HepG2 (cell line): ENCODE results near the gene TMPRSS11E. TPM values are rescaled to one million over a fixed set of nuclear protein-coding genes. Genes with fewer than 3 reads are reported as not detected.

Experiments
- ATAC-seq: fragments of 200-7000 bp; cut with Tn5 transposase; 3 replicates; pipeline ENCODE4 v1.9.1; 2020; ENCODE audit warnings: mild to moderate bottlenecking, moderate library complexity
- BruUV-seq: library from RNA; stranded (reverse); fragments of 400-500 nt; replicated peaks from 2 replicates; lab custom pipeline; 2021; lab: Mats Ljungman, UMichigan
- CTCF ChIA-PET: fragments of 300-600 bp; formaldehyde crosslinking; extraction: SDS; loops from one replicate; lab custom pipeline; 2021; ENCODE audit warnings: low total read pairs, inconsistent platforms, low intra/inter-chr PET ratio; lab: Yijun Ruan, JAX
- POLR2A ChIA-PET: fragments of 350-600 bp; sonication (Branson Sonifier 250); formaldehyde crosslinking; loops from one replicate; lab custom pipeline; 2020; ENCODE audit warnings: antibody characterized with exemption, inconsistent platforms; lab: Yijun Ruan, JAX
- DNase-seq: peaks from one replicate; pipeline ENCODE4 v3.0.0-alpha.2; 2015; ENCODE audit warnings: low spot score
- FAIRE-seq: peaks from 3 replicates; lab custom pipeline; 2011; peaks lifted over from hg19 to GRCh38; lab: Jason Lieb, UNC
- H2AFZ ChIP-seq: one replicate; pipeline ENCODE4 v1.6.1; 2011; ENCODE audit warnings: low read length, inconsistent platforms
- H3K27ac ChIP-seq: fragments of 300-600 bp; 3 replicates; pipeline ENCODE4 v1.8.0; 2011; ENCODE audit warnings: mixed run types, mild to moderate bottlenecking, mixed read lengths, low read length, inconsistent platforms; ENCODE audit not compliant: insufficient read depth; ENCODE audit errors: extremely low read length
- H3K27me3 ChIP-seq, 2 experiments: fragments of 200-600 bp in 1 of 2; 2 replicates in 1 of 2; 3 replicates in 1 of 2; pipeline versions ENCODE4 v1.6.0 to v1.8.0; 2011; ENCODE audit warnings: low read length in 2 of 2, mild to moderate bottlenecking in 2 of 2, moderate library complexity in 2 of 2, inconsistent platforms in 1 of 2; ENCODE audit not compliant: insufficient read depth in 2 of 2, control insufficient read depth in 1 of 2
- H3K36me3 ChIP-seq, 2 experiments: fragments of 200-600 bp in 1 of 2; replicated peaks in 1 of 2; 2 replicates in 1 of 2; 3 replicates in 1 of 2; pipeline versions ENCODE4 v1.5.1 to v1.8.0; 2011; ENCODE audit warnings: low read length in 2 of 2, inconsistent platforms in 1 of 2; ENCODE audit not compliant: insufficient read depth in 2 of 2, control insufficient read depth in 1 of 2
- H3K4me1 ChIP-seq: 2 replicates; pipeline ENCODE4 v1.5.1; 2012; ENCODE audit warnings: low read length, inconsistent platforms; ENCODE audit not compliant: insufficient read depth
- H3K4me2 ChIP-seq: 2 replicates; pipeline ENCODE4 v1.6.0; 2011; ENCODE audit warnings: low read depth, low read length, inconsistent platforms
- H3K4me3 ChIP-seq, 3 experiments: fragments of 200-600 bp in 1 of 3; sonication (generic), shearing (Covaris generic) in 1 of 3; replicated peaks in 1 of 3; 2 replicates each; pipeline ENCODE4 v1.5.1; 2011 to 2016; ENCODE audit warnings: low read length in 3 of 3, inconsistent platforms in 2 of 3, low read depth in 2 of 3, mild to moderate bottlenecking in 2 of 3, control low read depth in 1 of 3, mixed read lengths in 1 of 3; ENCODE audit not compliant: insufficient read depth in 1 of 3
- H3K79me2 ChIP-seq: one replicate; pipeline ENCODE4 v1.6.1; 2011; ENCODE audit warnings: low read length, inconsistent platforms; ENCODE audit not compliant: insufficient read depth
- H3K9ac ChIP-seq: 2 replicates; pipeline ENCODE4 v1.6.0; 2011; ENCODE audit warnings: mild to moderate bottlenecking, low read depth, low read length, inconsistent platforms; ENCODE audit not compliant: insufficient read depth
- H3K9me3 ChIP-seq: 2 replicates; pipeline ENCODE4 v1.5.1; 2012; ENCODE audit warnings: mild to moderate bottlenecking, low read length
- H4K20me1 ChIP-seq: 2 replicates; pipeline ENCODE4 v1.6.0; 2011; ENCODE audit warnings: inconsistent platforms, mild to moderate bottlenecking, low read length, moderate library complexity; ENCODE audit not compliant: insufficient read depth
- ZC3H13 ChIP-seq: sonication (generic); formaldehyde crosslinking; IDR thresholded peaks from 2 replicates; pipeline ENCODE4 v1.8.1; 2023; ENCODE audit warnings: mild to moderate bottlenecking, missing genetic modification reagents, moderate library complexity
- ZNF451 ChIP-seq: sonication (generic); formaldehyde crosslinking; IDR thresholded peaks from 2 replicates; pipeline ENCODE4 v1.5.0; 2020; ENCODE audit warnings: mild to moderate bottlenecking, missing genetic modification reagents
- ZNF501 ChIP-seq: sonication (generic); formaldehyde crosslinking; IDR thresholded peaks from 2 replicates; pipeline ENCODE4 v1.5.1; 2020; ENCODE audit warnings: mild to moderate bottlenecking, moderate library complexity, missing genetic modification reagents
- ZNF572 ChIP-seq: sonication (generic); formaldehyde crosslinking; IDR thresholded peaks from 2 replicates; pipeline ENCODE4 v1.5.1; 2020; ENCODE audit warnings: mild to moderate bottlenecking, missing genetic modification reagents
- ZNF577 ChIP-seq: sonication (generic); formaldehyde crosslinking; IDR thresholded peaks from 2 replicates; pipeline ENCODE4 v1.4.0; 2020; ENCODE audit warnings: mild to moderate bottlenecking, low read depth, missing genetic modification reagents, borderline replicate concordance
- ZNF883 ChIP-seq: sonication (generic); formaldehyde crosslinking; IDR thresholded peaks from 2 replicates; pipeline ENCODE4 v1.5.1; 2020; ENCODE audit warnings: mild to moderate bottlenecking, missing genetic modification reagents; ENCODE audit errors: not compliant biosample characterization
- WGBS: methylation state at CpG from one replicate; pipeline ENCODE4 v1.1.6; 2017; ENCODE audit warnings: low lambda C conversion rate; 5-methylcytosine and 5-hydroxymethylcytosine counted together
- in situ Hi-C: cut with HindIII; loops from 2 replicates; pipeline ENCODE4 v1.10.0; 2017; ENCODE audit warnings: low pct_unique_long_range_greater_than_20kb; ENCODE audit not compliant: extremely low pct_ligation_motif_present
- intact Hi-C: fragments of 100-400 bp; cut with micrococcal nuclease; formaldehyde crosslinking; loops from one replicate; pipeline ENCODE4 v1.10.0; 2022; ENCODE audit not compliant: unreplicated experiment
- polyA plus RNA-seq, 8 experiments: library from polyadenylated mRNA; depleted of rRNA in 3 of 8; stranded (reverse) in 7 of 8; unstranded in 1 of 8; fragments of >200 nt; fragmentation: Illumina TruSeq in 4 of 8; extraction: Trizol in 4 of 8; gene quantifications; 2 replicates each; pipeline versions ENCODE4 v1.2.1 to v1.2.3, GENCODE V29; 2011 to 2016; ENCODE audit warnings: low read depth in 4 of 8, missing spikeins in 1 of 8, mixed read lengths in 1 of 8; ENCODE audit not compliant: insufficient read depth in 1 of 8
- total RNA-seq, 5 experiments: library from RNA; depleted of rRNA; stranded (reverse); fragments of >200 nt; fragmentation: Illumina TruSeq; extraction: Trizol; gene quantifications; 2 replicates each; pipeline ENCODE4 v1.2.3, GENCODE V29; 2016; ENCODE audit warnings: low read depth in 1 of 5
- TF ChIP-seq, protein P1 (sequence below): sonication (generic); formaldehyde crosslinking; IDR thresholded peaks from 2 replicates; pipeline ENCODE4 v1.4.0; 2020; ENCODE audit warnings: missing genetic modification reagents

Gene TMPRSS11E
- total and polyA plus RNA-seq, 2 of the 13 experiments (the other 11 are each of a cell fraction or from before 2014, with no cell fraction given), result not detected

DNA sequence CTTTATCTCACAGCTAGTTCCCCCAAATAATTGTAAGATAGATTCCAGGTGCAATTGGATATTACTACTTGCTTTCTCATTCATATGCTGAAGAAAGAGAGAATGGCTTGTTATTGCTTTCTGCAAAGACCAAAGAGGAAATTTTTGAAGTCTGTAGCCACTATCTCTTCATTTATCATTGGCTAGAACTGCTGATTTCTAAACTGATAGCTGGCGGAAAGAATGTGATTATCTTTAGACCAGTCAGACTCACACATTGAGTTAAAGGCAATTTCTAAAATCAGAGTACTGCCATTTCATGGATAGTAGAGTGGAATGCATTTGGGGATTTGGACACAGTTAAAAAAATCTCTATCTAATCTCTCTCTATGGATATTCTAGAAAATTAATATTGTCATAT is 12.4 kb upstream of the TMPRSS11E start:
- Histone ChIP-seq H3K36me3 (no peaks in the 10 kb centered on the region), H3K27ac (no peak overlapping the region), H4K20me1 (no peaks in the 10 kb centered on the region), H3K4me3 (no peak overlapping the region), H3K79me2 (no peaks in the 10 kb centered on the region), H3K9ac (no peak overlapping the region), H3K4me2 (no peak overlapping the region), H3K27me3 (0 out of 5 replicates have a peak, but pooled peaks cover 0 to 7% of the 10 kb centered on the region in 2 experiments), H3K4me1 (no peaks in the 10 kb centered on the region), H2AFZ (no peak overlapping the region), H3K9me3 (no peaks in the 10 kb centered on the region)
- in situ Hi-C loops, result no loop called here
- 82% methylated on average over 1 of the region's 1 CpG for WGBS
- FAIRE-seq, result no peak
- POLR2A ChIA-PET, result no interaction called here
- no TSS peak for BruUV-seq
- no peak for ATAC-seq
- no peak for DNase-seq
- intact Hi-C loops, result no loop called here
- CTCF ChIA-PET, result no interaction called here
- TF ChIP-seq ZNF572 (no peak), ZNF883 (CRISPR knock-in tag) (no peak), ZC3H13 (CRISPR knock-in tag) (no peak)

DNA sequence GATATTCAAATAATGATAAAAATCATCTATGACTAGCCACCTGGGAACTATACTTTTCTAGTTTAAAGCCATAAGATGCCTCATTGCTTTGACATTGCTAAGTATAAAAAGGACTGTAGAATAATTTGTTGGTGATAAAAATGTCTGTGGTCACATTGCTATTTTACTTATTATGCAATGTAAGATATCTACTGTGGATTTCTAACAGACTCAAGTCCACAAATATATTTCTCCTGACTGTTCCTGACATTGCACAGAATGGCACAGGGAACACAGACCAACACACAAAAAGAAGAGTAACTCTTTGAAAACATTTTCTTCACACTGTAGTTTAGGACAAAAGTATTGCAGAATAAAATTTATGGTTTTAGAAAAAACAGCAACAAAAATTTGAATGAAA is 2.2 kb upstream of the TMPRSS11E start:
- Histone ChIP-seq H3K4me3 (no peak overlapping the region), H4K20me1 (no peaks in the 10 kb centered on the region), H3K79me2 (no peaks in the 10 kb centered on the region), H3K4me1 (no peaks in the 10 kb centered on the region), H3K4me2 (no peak overlapping the region), H3K27me3 (no peaks in the 10 kb centered on the region), H3K36me3 (no peaks in the 10 kb centered on the region), H3K27ac (no peak overlapping the region), H3K9me3 (no peaks in the 10 kb centered on the region), H3K9ac (no peak overlapping the region), H2AFZ (no peak overlapping the region)
- TF ChIP-seq ZNF501 (CRISPR knock-in tag), result no peak
- TF ChIP-seq ZNF451 (CRISPR knock-in tag), result no peak
- no peak for TF ChIP-seq ZNF577
- TF ChIP-seq, protein P1, sequence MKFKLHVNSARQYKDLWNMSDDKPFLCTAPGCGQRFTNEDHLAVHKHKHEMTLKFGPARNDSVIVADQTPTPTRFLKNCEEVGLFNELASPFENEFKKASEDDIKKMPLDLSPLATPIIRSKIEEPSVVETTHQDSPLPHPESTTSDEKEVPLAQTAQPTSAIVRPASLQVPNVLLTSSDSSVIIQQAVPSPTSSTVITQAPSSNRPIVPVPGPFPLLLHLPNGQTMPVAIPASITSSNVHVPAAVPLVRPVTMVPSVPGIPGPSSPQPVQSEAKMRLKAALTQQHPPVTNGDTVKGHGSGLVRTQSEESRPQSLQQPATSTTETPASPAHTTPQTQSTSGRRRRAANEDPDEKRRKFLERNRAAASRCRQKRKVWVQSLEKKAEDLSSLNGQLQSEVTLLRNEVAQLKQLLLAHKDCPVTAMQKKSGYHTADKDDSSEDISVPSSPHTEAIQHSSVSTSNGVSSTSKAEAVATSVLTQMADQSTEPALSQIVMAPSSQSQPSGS (CRISPR knock-in tag), result no peak
- POLR2A ChIA-PET, result no interaction called here
- FAIRE-seq (no peak), ATAC-seq (no peak), DNase-seq (no peak)
- CTCF ChIA-PET, result no interaction called here
- intact Hi-C loops, result no loop called here
- in situ Hi-C loops, result no loop called here
- BruUV-seq, result no TSS peak
